Panc1 (cell line): ENCODE results near the gene NDP. TPM values are rescaled to one million over a fixed set of nuclear protein-coding genes. Genes with fewer than 3 reads are reported as not detected.

Experiments
- ATAC-seq: fragments of 200-7000 bp; cut with Tn5 transposase; 2 replicates; pipeline ENCODE4 v1.9.1; 2020; ENCODE audit warnings: mild to moderate bottlenecking, moderate library complexity
- BruUV-seq: library from RNA; stranded (reverse); fragments of 400-500 nt; replicated peaks from 2 replicates; lab custom pipeline; 2021; lab: Mats Ljungman, UMichigan
- CTCF ChIA-PET: fragments of 300-600 bp; sonication (Branson Sonifier 250); formaldehyde crosslinking; loops from one replicate; lab custom pipeline; 2022; ENCODE audit warnings: antibody characterized with exemption; lab: Charles Lee
- POLR2A ChIA-PET: fragments of 300-600 bp; sonication (Branson Sonifier 250); formaldehyde crosslinking; loops from one replicate; lab custom pipeline; 2022; ENCODE audit warnings: antibody characterized with exemption; lab: Charles Lee
- DNase-seq: peaks from one replicate; pipeline ENCODE4 v3.0.0-alpha.2; 2010; ENCODE audit warnings: low read depth, low spot score
- H3K27ac ChIP-seq: 2 replicates; pipeline ENCODE4 v1.5.1; 2011; ENCODE audit warnings: mild to moderate bottlenecking, low read length, inconsistent platforms
- H3K27me3 ChIP-seq: fragments of 200-500 bp; sonication (Bioruptor generic); 2 replicates; pipeline ENCODE4 v1.6.0; 2014; ENCODE audit warnings: low read length, inconsistent platforms; ENCODE audit not compliant: control insufficient read depth, insufficient read depth
- H3K36me3 ChIP-seq: fragments of 200-500 bp; sonication (Bioruptor generic); 2 replicates; pipeline ENCODE4 v1.5.1; 2014; ENCODE audit warnings: inconsistent platforms, mild to moderate bottlenecking, low read length, moderate library complexity; ENCODE audit not compliant: control insufficient read depth, insufficient read depth
- H3K4me1 ChIP-seq: 2 replicates; pipeline ENCODE4 v1.5.1; 2011; ENCODE audit warnings: inconsistent platforms, mild to moderate bottlenecking, low read length, moderate library complexity; ENCODE audit not compliant: control insufficient read depth, insufficient read depth
- H3K4me3 ChIP-seq, 2 experiments: 2 replicates each; pipeline ENCODE4 v1.5.1; 2011 to 2012; ENCODE audit warnings: low read depth in 2 of 2, low read length in 2 of 2, mild to moderate bottlenecking in 2 of 2, inconsistent platforms in 1 of 2, moderate library complexity in 1 of 2
- H3K9me3 ChIP-seq: fragments of 200-500 bp; sonication (Bioruptor generic); 2 replicates; pipeline ENCODE4 v1.5.1; 2014; ENCODE audit warnings: low read depth, mild to moderate bottlenecking, inconsistent platforms, low read length, moderate library complexity; ENCODE audit not compliant: control insufficient read depth, insufficient read depth
- POLR2AphosphoS5 ChIP-seq: IDR thresholded peaks from 2 replicates; pipeline ENCODE4 v1.6.1; 2012; ENCODE audit warnings: mild to moderate bottlenecking, low read depth, low read length, moderate library complexity
- SIN3A ChIP-seq: IDR thresholded peaks from 2 replicates; pipeline ENCODE4 v1.6.1; 2012; ENCODE audit warnings: low read depth, mild to moderate bottlenecking, low read length, moderate library complexity, borderline replicate concordance; ENCODE audit not compliant: insufficient read depth
- TCF7L2 ChIP-seq: IDR thresholded peaks from 2 replicates; pipeline ENCODE4 v1.6.1; 2011; ENCODE audit warnings: mild to moderate bottlenecking, low read depth, low read length, inconsistent platforms
- in situ Hi-C: cut with HindIII; loops from 2 replicates; pipeline ENCODE4 v1.10.0; 2016; ENCODE audit warnings: low sequenced_read_pairs, low pct_unique_long_range_greater_than_20kb
- intact Hi-C: fragments of 100-400 bp; cut with micrococcal nuclease; formaldehyde crosslinking; loops from one replicate; pipeline ENCODE4 v1.10.0; 2022; ENCODE audit not compliant: unreplicated experiment
- total RNA-seq: library from RNA; stranded (reverse); gene quantifications from one replicate; pipeline ENCODE4 v1.2.1, GENCODE V29; 2021; ENCODE audit not compliant: unreplicated experiment
- TF ChIP-seq, protein P1 (sequence below): fragments of 450-650 bp; IDR thresholded peaks from 2 replicates; pipeline ENCODE4 v1.5.1; 2017; ENCODE audit warnings: mild to moderate bottlenecking
- TF ChIP-seq, protein P2 (sequence below), 2 experiments: IDR thresholded peaks; 2 replicates each; pipeline ENCODE4 v1.6.1; 2011 to 2012; ENCODE audit warnings: low read depth in 2 of 2, control low read depth in 1 of 2, low read length in 1 of 2, mild to moderate bottlenecking in 1 of 2, moderate library complexity in 1 of 2; ENCODE audit not compliant: insufficient read depth in 1 of 2

NDP gene
- total RNA-seq, 1 experiment from 2014 or later: not detected

DNA sequence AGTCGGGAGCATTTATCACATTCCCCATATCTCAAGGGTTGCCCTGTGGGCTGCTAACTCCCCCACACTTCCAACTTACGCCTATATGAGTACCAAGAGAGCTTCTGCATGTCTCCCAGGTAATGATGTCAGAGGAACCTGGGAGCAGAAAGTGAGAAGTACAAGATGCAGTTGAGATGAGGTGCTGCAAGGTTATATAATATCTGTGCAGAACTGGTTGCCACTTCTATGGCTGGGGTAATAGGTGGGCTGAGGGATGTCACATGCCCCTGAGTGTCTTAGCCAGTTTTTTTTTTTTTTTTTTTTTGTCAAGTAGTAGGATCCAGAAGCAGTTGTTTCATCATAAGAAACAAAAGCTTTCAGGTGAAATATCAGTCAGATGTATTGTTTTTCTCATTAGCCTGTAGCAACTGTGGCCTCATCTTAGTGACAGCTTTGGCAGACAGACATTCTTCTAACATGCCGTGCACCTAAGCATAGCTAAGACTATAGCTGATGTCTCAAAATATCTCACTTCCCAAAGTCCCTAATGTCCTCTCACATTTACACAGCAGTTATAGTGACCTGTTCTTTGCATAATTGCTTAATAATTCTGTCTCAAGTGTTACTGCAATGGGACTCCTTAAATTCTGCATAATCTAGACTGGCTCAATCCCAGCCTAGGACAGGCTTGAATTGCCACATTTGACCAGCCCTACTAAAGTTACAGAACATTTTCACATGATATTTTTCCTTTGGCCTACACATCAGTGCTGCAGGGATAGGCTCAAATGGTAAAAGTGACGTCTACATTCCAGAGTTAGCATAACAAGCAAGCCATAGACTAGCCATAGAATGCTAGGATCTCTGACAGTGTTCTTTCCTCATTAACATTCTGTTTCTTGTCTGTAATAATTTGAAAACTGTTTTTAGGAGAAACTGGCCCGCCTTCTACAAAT is 73.0 kb downstream of the NDP start:
- TF ChIP-seq, protein P1, sequence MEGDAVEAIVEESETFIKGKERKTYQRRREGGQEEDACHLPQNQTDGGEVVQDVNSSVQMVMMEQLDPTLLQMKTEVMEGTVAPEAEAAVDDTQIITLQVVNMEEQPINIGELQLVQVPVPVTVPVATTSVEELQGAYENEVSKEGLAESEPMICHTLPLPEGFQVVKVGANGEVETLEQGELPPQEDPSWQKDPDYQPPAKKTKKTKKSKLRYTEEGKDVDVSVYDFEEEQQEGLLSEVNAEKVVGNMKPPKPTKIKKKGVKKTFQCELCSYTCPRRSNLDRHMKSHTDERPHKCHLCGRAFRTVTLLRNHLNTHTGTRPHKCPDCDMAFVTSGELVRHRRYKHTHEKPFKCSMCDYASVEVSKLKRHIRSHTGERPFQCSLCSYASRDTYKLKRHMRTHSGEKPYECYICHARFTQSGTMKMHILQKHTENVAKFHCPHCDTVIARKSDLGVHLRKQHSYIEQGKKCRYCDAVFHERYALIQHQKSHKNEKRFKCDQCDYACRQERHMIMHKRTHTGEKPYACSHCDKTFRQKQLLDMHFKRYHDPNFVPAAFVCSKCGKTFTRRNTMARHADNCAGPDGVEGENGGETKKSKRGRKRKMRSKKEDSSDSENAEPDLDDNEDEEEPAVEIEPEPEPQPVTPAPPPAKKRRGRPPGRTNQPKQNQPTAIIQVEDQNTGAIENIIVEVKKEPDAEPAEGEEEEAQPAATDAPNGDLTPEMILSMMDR: no peak
- no peak for TF ChIP-seq TCF7L2
- no peak for TF ChIP-seq POLR2AphosphoS5
- TF ChIP-seq, protein P2, sequence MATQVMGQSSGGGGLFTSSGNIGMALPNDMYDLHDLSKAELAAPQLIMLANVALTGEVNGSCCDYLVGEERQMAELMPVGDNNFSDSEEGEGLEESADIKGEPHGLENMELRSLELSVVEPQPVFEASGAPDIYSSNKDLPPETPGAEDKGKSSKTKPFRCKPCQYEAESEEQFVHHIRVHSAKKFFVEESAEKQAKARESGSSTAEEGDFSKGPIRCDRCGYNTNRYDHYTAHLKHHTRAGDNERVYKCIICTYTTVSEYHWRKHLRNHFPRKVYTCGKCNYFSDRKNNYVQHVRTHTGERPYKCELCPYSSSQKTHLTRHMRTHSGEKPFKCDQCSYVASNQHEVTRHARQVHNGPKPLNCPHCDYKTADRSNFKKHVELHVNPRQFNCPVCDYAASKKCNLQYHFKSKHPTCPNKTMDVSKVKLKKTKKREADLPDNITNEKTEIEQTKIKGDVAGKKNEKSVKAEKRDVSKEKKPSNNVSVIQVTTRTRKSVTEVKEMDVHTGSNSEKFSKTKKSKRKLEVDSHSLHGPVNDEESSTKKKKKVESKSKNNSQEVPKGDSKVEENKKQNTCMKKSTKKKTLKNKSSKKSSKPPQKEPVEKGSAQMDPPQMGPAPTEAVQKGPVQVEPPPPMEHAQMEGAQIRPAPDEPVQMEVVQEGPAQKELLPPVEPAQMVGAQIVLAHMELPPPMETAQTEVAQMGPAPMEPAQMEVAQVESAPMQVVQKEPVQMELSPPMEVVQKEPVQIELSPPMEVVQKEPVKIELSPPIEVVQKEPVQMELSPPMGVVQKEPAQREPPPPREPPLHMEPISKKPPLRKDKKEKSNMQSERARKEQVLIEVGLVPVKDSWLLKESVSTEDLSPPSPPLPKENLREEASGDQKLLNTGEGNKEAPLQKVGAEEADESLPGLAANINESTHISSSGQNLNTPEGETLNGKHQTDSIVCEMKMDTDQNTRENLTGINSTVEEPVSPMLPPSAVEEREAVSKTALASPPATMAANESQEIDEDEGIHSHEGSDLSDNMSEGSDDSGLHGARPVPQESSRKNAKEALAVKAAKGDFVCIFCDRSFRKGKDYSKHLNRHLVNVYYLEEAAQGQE (IDR thresholded peaks at IDR 0.05; ENCODE audit: insufficient read depth in 1 of 2, low read depth in 2 of 2, low read length in 1 of 2): no peak
- no peak for TF ChIP-seq SIN3A
- CTCF ChIA-PET: no interaction called here
- intact Hi-C loops: no loop called here
- ATAC-seq (no peak), DNase-seq (no peak)
- no peaks in the 10 kb centered on the region for H3K4me1 ChIP-seq
- in situ Hi-C loops: no loop called here
- H3K4me3 ChIP-seq: no peak overlapping the region
- H3K9me3 ChIP-seq: no peaks in the 10 kb centered on the region
- no peaks in the 10 kb centered on the region for H3K36me3 ChIP-seq
- H3K27me3 ChIP-seq: peaks cover 9% of the 10 kb centered on the region
- no peak overlapping the region for H3K27ac ChIP-seq
- POLR2A ChIA-PET: no interaction called here
- BruUV-seq: no TSS peak

Other genes with a start within 250 kb of the NDP start
- not detected for gene MAOB, start 90.9 kb downstream of the NDP start, total RNA-seq